Cardiac muscle cell (in vitro differentiated cells and primary cell): Measurements from ENCODE around the gene MEGF8. TPM values are rescaled to one million over a fixed set of nuclear protein-coding genes. Genes with fewer than 3 reads are reported as not detected.

ENCODE experiments used
- DNase-seq, 2 donors: peaks; one replicate each; pipeline versions ENCODE4 v3.0.0 to v3.0.0-alpha.2; 2010 to 2017; ENCODE audit warnings: low read depth in 1 of 2, low spot score in 1 of 2
- H3K27ac ChIP-seq: fragments of 200-600 bp; sonication (generic); 2 replicates; pipeline ENCODE4 v1.5.1; 2016
- H3K27me3 ChIP-seq: fragments of 200-600 bp; sonication (generic); 2 replicates; pipeline ENCODE4 v1.6.0; 2016; ENCODE audit warnings: control low read depth
- H3K36me3 ChIP-seq: fragments of 200-600 bp; sonication (generic); 2 replicates; pipeline ENCODE4 v1.5.1; 2016; ENCODE audit warnings: control low read depth
- H3K4me1 ChIP-seq: fragments of 200-600 bp; sonication (generic); 2 replicates; pipeline ENCODE4 v1.8.1; 2017; ENCODE audit warnings: low read depth, mild to moderate bottlenecking, mixed run types
- H3K4me3 ChIP-seq: fragments of 200-600 bp; sonication (generic); 2 replicates; pipeline ENCODE4 v1.5.1; 2016; ENCODE audit warnings: mild to moderate bottlenecking
- H3K9me3 ChIP-seq: fragments of 200-600 bp; sonication (generic); 2 replicates; pipeline ENCODE4 v1.5.1; 2017; ENCODE audit warnings: low read depth, mild to moderate bottlenecking, control low read depth
- polyA plus RNA-seq: library from polyadenylated mRNA; unstranded; fragments of >200 nt; fragmentation: Nextera tagmentation; extraction: Ambion mirVana; gene quantifications from 2 replicates; pipeline ENCODE4 v1.2.1, GENCODE V29; 2016
- total RNA-seq: library from RNA; depleted of rRNA; stranded (reverse); fragments of >200 nt; gene quantifications from 2 replicates; pipeline ENCODE4 v1.2.3, GENCODE V29; 2016
- TF ChIP-seq, protein P1 (sequence below): IDR thresholded peaks from 2 replicates; pipeline ENCODE4 v1.5.1; 2012; ENCODE audit warnings: low read depth, mild to moderate bottlenecking, low read length

MEGF8 gene
- total and polyA plus RNA-seq, 2 experiments from 2014 or later = 23.9 to 102 TPM

GRCh38 chr19:42291435-42291810 is 34.0 kb upstream of the MEGF8 start:
- peaks cover 42% of the 10 kb centered on the region for H3K36me3 ChIP-seq
- no peak for DNase-seq
- TF ChIP-seq, protein P1, sequence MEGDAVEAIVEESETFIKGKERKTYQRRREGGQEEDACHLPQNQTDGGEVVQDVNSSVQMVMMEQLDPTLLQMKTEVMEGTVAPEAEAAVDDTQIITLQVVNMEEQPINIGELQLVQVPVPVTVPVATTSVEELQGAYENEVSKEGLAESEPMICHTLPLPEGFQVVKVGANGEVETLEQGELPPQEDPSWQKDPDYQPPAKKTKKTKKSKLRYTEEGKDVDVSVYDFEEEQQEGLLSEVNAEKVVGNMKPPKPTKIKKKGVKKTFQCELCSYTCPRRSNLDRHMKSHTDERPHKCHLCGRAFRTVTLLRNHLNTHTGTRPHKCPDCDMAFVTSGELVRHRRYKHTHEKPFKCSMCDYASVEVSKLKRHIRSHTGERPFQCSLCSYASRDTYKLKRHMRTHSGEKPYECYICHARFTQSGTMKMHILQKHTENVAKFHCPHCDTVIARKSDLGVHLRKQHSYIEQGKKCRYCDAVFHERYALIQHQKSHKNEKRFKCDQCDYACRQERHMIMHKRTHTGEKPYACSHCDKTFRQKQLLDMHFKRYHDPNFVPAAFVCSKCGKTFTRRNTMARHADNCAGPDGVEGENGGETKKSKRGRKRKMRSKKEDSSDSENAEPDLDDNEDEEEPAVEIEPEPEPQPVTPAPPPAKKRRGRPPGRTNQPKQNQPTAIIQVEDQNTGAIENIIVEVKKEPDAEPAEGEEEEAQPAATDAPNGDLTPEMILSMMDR = no peak

DNA sequence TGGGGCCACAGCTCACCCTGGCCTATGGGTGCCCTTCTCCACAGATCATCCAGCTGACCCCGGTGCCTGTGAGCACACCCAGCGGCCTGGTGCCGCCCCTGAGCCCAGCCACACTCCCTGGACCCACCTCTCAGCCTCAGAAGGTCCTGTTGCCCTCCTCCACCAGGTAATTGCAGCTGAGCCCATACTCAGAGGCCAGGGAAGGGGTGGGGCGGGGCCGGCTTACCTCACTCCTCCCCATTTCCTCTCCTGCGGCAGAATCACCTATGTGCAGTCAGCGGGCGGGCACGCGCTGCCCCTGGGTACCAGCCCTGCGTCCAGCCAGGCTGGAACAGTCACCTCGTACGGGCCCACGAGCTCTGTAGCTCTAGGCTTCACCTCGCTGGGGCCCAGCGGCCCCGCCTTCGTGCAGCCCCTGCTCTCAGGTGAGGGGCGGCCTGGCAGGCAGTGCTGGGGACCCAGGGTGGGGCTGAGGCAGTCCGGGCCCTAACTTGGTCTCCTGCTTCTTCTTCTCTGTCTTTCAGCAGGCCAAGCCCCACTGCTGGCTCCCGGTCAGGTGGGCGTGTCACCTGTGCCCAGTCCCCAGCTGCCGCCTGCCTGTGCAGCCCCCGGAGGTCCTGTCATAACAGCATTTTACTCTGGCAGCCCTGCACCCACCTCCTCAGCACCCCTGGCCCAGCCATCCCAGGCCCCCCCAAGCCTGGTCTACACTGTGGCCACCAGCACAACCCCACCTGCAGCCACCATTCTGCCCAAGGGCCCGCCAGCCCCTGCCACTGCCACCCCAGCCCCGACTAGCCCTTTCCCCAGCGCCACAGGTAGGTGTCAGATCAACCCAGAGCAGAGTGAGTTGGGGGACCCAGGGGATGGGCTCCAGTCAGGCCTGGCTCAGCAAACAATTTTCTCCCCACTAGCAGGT is 33.1 kb upstream of the MEGF8 start:
- Histone ChIP-seq H3K4me1 (no peaks in the 10 kb centered on the region), H3K27ac (peak overlapping the region; percentile 17), H3K27me3 (no peaks in the 10 kb centered on the region), H3K36me3 (peaks cover 40% of the 10 kb centered on the region), H3K4me3 (no peak overlapping the region), H3K9me3 (no peaks in the 10 kb centered on the region)
- TF ChIP-seq, protein P1 = no peak
- DNase-seq = no peak

More at GRCh38 chr19:42291435-42291810, 34.0 kb upstream of the MEGF8 start:
- Histone ChIP-seq H3K27me3 (no peaks in the 10 kb centered on the region), H3K9me3 (no peaks in the 10 kb centered on the region), H3K27ac (no peak overlapping the region), H3K4me1 (no peaks in the 10 kb centered on the region), H3K4me3 (no peak overlapping the region)

DNA sequence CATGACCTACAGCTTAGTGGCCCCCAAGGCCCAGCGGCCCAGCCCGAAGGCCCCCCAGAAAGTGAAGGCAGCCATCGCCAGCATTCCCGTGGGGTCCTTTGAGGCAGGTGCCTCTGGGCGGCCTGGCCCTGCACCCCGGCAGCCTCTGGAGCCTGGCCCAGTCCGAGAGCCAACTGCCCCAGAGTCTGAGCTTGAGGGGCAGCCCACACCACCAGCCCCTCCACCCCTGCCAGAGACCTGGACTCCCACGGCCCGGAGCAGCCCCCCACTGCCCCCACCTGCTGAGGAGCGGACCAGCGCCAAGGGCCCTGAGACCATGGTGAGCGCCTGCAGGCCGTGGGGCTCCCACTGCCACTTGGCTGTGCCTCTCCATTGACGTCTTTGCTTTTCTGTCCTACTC is 32.5 kb upstream of the MEGF8 start:
- no peaks in the 10 kb centered on the region for H3K9me3 ChIP-seq
- no peak for DNase-seq
- no peaks in the 10 kb centered on the region for H3K27me3 ChIP-seq
- H3K4me1 ChIP-seq = no peaks in the 10 kb centered on the region
- TF ChIP-seq, protein P1 = no peak
- H3K4me3 ChIP-seq = no peak overlapping the region
- peaks cover 35% of the 10 kb centered on the region for H3K36me3 ChIP-seq
- H3K27ac ChIP-seq = peak overlapping the region; percentile 17

DNA sequence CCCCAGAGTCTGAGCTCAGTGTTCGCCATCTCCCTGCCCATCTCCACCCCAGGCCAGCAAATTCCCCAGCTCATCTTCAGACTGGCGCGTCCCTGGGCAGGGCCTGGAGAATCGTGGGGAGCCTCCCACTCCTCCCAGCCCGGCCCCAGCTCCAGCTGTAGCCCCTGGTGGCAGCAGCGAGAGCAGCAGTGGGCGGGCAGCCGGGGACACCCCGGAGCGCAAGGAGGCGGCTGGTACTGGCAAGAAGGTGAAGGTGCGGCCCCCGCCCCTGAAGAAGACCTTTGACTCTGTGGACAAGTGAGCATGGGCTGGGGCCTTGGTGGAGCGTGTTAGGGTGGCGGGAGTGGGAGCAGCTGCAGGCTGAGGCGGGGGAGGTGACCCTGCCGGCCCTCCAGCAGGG is 31.9 kb upstream of the MEGF8 start:
- H3K36me3 ChIP-seq = peaks cover 30% of the 10 kb centered on the region
- H3K9me3 ChIP-seq = no peaks in the 10 kb centered on the region
- H3K4me3 ChIP-seq = no peak overlapping the region
- H3K27ac ChIP-seq = peak overlapping the region; percentile 17
- no peak for DNase-seq
- no peaks in the 10 kb centered on the region for H3K27me3 ChIP-seq
- TF ChIP-seq, protein P1 = peak; percentile 8
- no peaks in the 10 kb centered on the region for H3K4me1 ChIP-seq

DNA sequence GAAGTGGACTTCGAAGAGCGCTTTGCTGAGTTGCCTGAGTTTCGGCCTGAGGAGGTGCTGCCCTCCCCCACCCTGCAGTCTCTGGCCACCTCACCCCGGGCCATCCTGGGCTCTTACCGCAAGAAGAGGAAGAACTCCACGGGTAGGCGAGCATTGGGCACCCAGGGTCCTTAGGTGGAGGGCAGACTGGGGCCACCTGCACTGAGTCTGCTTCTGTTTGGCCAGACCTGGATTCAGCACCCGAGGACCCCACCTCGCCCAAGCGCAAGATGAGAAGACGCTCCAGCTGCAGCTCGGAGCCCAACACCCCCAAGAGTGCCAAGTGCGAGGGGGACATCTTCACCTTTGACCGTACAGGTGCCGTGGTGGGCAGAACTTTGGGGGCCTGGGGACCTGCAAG is 31.5 kb upstream of the MEGF8 start:
- Histone ChIP-seq H3K4me1 (no peaks in the 10 kb centered on the region), H3K4me3 (no peak overlapping the region), H3K9me3 (no peaks in the 10 kb centered on the region), H3K27ac (peak overlapping the region; percentile 60), H3K36me3 (peaks cover 28% of the 10 kb centered on the region), H3K27me3 (no peaks in the 10 kb centered on the region)
- TF ChIP-seq, protein P1 = no peak
- no peak for DNase-seq
